ENCODE results near the gene ARL15. TPM values are rescaled to one million over a fixed set of nuclear protein-coding genes. Genes with fewer than 3 reads are reported as not detected.

Gene ARL15
- total and polyA plus RNA-seq, 2 donors (not counting 3 experiments of a cell fraction or from before 2014, with no cell fraction given) = 11.9 to 24.4 TPM

GRCh38 chr5:54007827-54008777 is 302.3 kb downstream of the ARL15 start:
- ChIA-PET CTCF (interaction anchor here (1.6 kb wide), 1 partner anchor 12 kb away, joined by 4 read pairs; no protein-coding TSS in a partner anchor), POLR2A (no interaction called here)
- Histone ChIP-seq H3K27me3 (ENCODE audit: control insufficient read depth in 2 of 2, insufficient read depth in 2 of 2, low read length in 2 of 2) (no peaks in the 10 kb centered on the region), H3K4me2 (ENCODE audit: insufficient read depth, low read length) (no peak overlapping the region), H3K9me3 (replicated peaks; ENCODE audit: control insufficient read depth, insufficient read depth, low read length) (no peaks in the 10 kb centered on the region), H3K4me1 (ENCODE audit: control insufficient read depth, extremely low read depth, insufficient read depth, low read length) (no peaks in the 10 kb centered on the region), H4K20me1 (replicated peaks; ENCODE audit: control insufficient read depth, extremely low read depth, insufficient read depth, low read length) (no peaks in the 10 kb centered on the region), H3K9me1 (replicated peaks; ENCODE audit: control insufficient read depth, extremely low read depth, insufficient read depth, low read length) (no peaks in the 10 kb centered on the region), H3K4me3 (replicated peaks in 1 of 3; ENCODE audit: insufficient read depth in 1 of 3, low read depth in 1 of 3, low read length in 3 of 3) (no peak overlapping the region), H3K79me2 (ENCODE audit: control insufficient read depth, insufficient read depth, low read length) (no peaks in the 10 kb centered on the region), H3K9ac (replicated peaks; ENCODE audit: extremely low read depth, insufficient read depth, low read length) (no peak overlapping the region), H3K27ac (ENCODE audit: insufficient read depth, low read depth, low read length) (no peak overlapping the region), H2AFZ (ENCODE audit: low read depth, low read length) (no peak overlapping the region), H3K36me3 (ENCODE audit: control insufficient read depth in 2 of 2, extremely low read depth in 1 of 2, insufficient read depth in 2 of 2, low read length in 2 of 2) (no peaks in the 10 kb centered on the region)
- dilution Hi-C loops (cut with MboI; ENCODE audit: extremely low pct_ligation_motif_present, low sequenced_read_pairs) (no loop called here), intact Hi-C loops (cut with micrococcal nuclease) (no loop called here)
- TF ChIP-seq EZH2 (IDR thresholded peaks at IDR 0.05; ENCODE audit: borderline replicate concordance, low read depth, low read length, severe bottlenecking) (no peak), CTCF (IDR thresholded peaks at IDR 0.05; ENCODE audit: extremely low read depth in 1 of 2, insufficient read depth in 1 of 2, low read depth in 1 of 2, low read length in 2 of 2) (no peak), MYC (IDR thresholded peaks at IDR 0.05; ENCODE audit: low read depth, low read length) (no peak), JUN (IDR thresholded peaks at IDR 0.05; ENCODE audit: borderline replicate concordance, insufficient read depth, insufficient read length, low read depth) (no peak), POLR2A (IDR thresholded peaks at IDR 0.05; ENCODE audit: low read depth, low read length) (no peak), FOS (IDR thresholded peaks at IDR 0.05; ENCODE audit: borderline replicate concordance, insufficient read depth, low read length) (no peak), POLR2AphosphoS5 (IDR thresholded peaks at IDR 0.05; ENCODE audit: insufficient read depth, low read depth, low read length) (no peak), GATA2 (IDR thresholded peaks at IDR 0.05; ENCODE audit: insufficient read depth, insufficient read length, low read depth, low read length) (no peak), MAX (IDR thresholded peaks at IDR 0.05; ENCODE audit: insufficient read depth, insufficient read length) (no peak)
- DNase-seq (ENCODE audit: low read depth, low spot score) (no peak), FAIRE-seq (no peak)
- no TSS peak for BruUV-seq (replicated peaks)

All from endothelial cell of umbilical vein (primary cell).